Kasumi-1 (cell line): ENCODE results near the gene TMEM145.
"Not testable (repeated sequence)": the region's sequence is repeated elsewhere in the genome, so short reads cannot be mapped to it uniquely, and the experiment has no call there.

Experiments used
- DNase-seq, 2 experiments: peaks; one replicate each; lab custom pipeline; 2025; lab: John Stamatoyannopoulos, UW

The TMEM145 gene

GRCh38 chr19:42334697-42335373 is 21.7 kb downstream of the TMEM145 start:
- DNase-seq, result no peak

- no peak for DNase-seq
Measured at GRCh38 chr19:42335374-42335936, 22.3 kb downstream of the TMEM145 start.

- DNase-seq, result no peak
Measured at GRCh38 chr19:42335971-42336370, 22.9 kb downstream of the TMEM145 start.

- not testable (repeated sequence) for DNase-seq
Measured at GRCh38 chr19:42339126-42339860, 26.2 kb downstream of the TMEM145 start.

- DNase-seq, result not testable (repeated sequence)
Measured at GRCh38 chr19:42339922-42340321, 26.8 kb downstream of the TMEM145 start.

- no peak for DNase-seq
Measured at GRCh38 chr19:42343344-42344110, 30.4 kb downstream of the TMEM145 start.

- DNase-seq, result no peak
Measured at GRCh38 chr19:42344336-42344893, 31.3 kb downstream of the TMEM145 start.

- DNase-seq, result no peak
Measured at GRCh38 chr19:42345191-42345812, 32.2 kb downstream of the TMEM145 start.

- DNase-seq, result no peak
Measured at GRCh38 chr19:42348211-42348610, 35.1 kb downstream of the TMEM145 start.

- DNase-seq, result no peak
Measured at GRCh38 chr19:42349378-42350107, 36.4 kb downstream of the TMEM145 start.

GRCh38 chr19:42350417-42350816 is 37.3 kb downstream of the TMEM145 start:
- DNase-seq, result no peak

- DNase-seq, result no peak
Measured at GRCh38 chr19:42351079-42351735, 38.1 kb downstream of the TMEM145 start.

- DNase-seq, result no peak
Measured at GRCh38 chr19:42352301-42353259, 39.5 kb downstream of the TMEM145 start.

- no peak for DNase-seq
Measured at GRCh38 chr19:42353341-42354015, 40.4 kb downstream of the TMEM145 start.

GRCh38 chr19:42355896-42356295 is 42.8 kb downstream of the TMEM145 start:
- no peak for DNase-seq

- DNase-seq, result no peak
Measured at GRCh38 chr19:42356686-42357085, 43.6 kb downstream of the TMEM145 start.

GRCh38 chr19:42357290-42357689 is 44.2 kb downstream of the TMEM145 start:
- DNase-seq, result no peak

GRCh38 chr19:42360787-42361544 is 47.9 kb downstream of the TMEM145 start:
- DNase-seq, result no peak
